ENCODE data around the gene MTREX. TPM values are rescaled to one million over a fixed set of nuclear protein-coding genes. Genes with fewer than 3 reads are reported as not detected.

The MTREX gene
- total and polyA plus RNA-seq, 10 of the 15 experiments (the other 5 are each of a cell fraction or from before 2014, with no cell fraction given) = 20.1 to 102 (median 49.0) TPM

DNA sequence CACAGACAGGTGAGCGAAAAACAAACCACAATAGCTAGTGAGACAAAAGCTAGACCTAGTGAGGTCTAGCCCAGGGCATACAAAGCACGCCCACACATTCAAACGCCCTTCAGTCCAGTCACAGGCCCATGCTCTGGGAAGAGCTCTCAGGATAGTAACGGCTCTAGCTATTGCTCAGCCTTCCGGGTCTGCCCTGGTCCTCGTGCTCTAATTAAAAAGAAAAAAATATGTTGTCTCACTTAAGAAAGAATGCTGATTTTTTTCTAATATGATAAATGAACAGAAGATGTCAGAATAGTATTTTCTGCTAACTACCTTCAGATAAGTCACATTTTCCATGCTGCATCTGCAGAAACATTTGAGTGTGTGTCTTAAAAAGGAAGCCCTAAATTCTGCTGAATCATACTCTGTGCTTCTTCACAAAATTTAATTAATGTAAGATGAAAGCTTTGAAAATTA lies 132.4 kb downstream of the MTREX start:
- ChIA-PET RAD21 (ENCODE audit: unreplicated experiment) (interaction anchor here (1.3 kb wide), 1 partner anchor 21 kb away, joined by 3 read pairs; no protein-coding TSS in a partner anchor), SMC1A (ENCODE audit: uncharacterized antibody, unreplicated experiment) (interaction anchor here (0.8 to 1.5 kb wide), 2 partner anchors 19 to 120 kb away, joined by 3 to 4 read pairs; no protein-coding TSS in a partner anchor), POLR2A (no interaction called here), CTCF (no interaction called here)
- WGBS (ENCODE audit: insufficient coverage, insufficient replicate concordance, low lambda C conversion rate, missing lambda C conversion rate) = 90% methylated on average over 6 of the region's 6 CpGs
- no peaks in the 10 kb centered on the region for H4K20me1 ChIP-seq (ENCODE audit: control insufficient read depth, insufficient read depth)
- no peaks in the 10 kb centered on the region; the same call in 2 of the 3 replicates for H3K9me3 ChIP-seq (replicated peaks; ENCODE audit: control insufficient read depth, insufficient read depth, low read length)
- no peak overlapping the region for H3K9ac ChIP-seq (ENCODE audit: control insufficient read depth, insufficient read depth, low read length)
- no peaks in the 10 kb centered on the region for H3K4me1 ChIP-seq (ENCODE audit: control insufficient read depth, insufficient read depth, low read length)
- intact Hi-C loops (cut with micrococcal nuclease; ENCODE audit: unreplicated experiment) (no loop called here), in situ Hi-C loops (cut with MboI) (no loop called here)
- FAIRE-seq (no peak), DNase-seq (ENCODE audit: low read depth, low spot score) (no peak), ATAC-seq (no peak)
- BruUV-seq (replicated peaks) = no TSS peak
- H3K4me2 ChIP-seq (ENCODE audit: control insufficient read depth, insufficient read depth) = no peak overlapping the region
- H3K79me2 ChIP-seq (ENCODE audit: control insufficient read depth, insufficient read depth, low read length) = no peaks in the 10 kb centered on the region
- H3K4me3 ChIP-seq = no peak overlapping the region
- H3K27ac ChIP-seq (ENCODE audit: control insufficient read depth, insufficient read depth) = no peak overlapping the region
- no peak overlapping the region for H2AFZ ChIP-seq (ENCODE audit: control insufficient read depth, low read depth, low read length)
- H3K27me3 ChIP-seq (replicated peaks in 1 of 2; ENCODE audit: control insufficient read depth in 2 of 2, insufficient read depth in 2 of 2, low read length in 1 of 2) = no peaks in the 10 kb centered on the region
- TF ChIP-seq NFIC (IDR thresholded peaks at IDR 0.05; ENCODE audit: low read depth, low read length) (no peak), CHD2 (IDR thresholded peaks at IDR 0.05; ENCODE audit: borderline replicate concordance, low read depth, low read length) (no peak), HDGF (IDR thresholded peaks at IDR 0.05) (no peak), IKZF2 (IDR thresholded peaks at IDR 0.05) (no peak), FOXK2 (IDR thresholded peaks at IDR 0.05) (no peak), FOS (IDR thresholded peaks at IDR 0.05; ENCODE audit: borderline replicate concordance, extremely low read depth, insufficient read length) (no peak), NR2C2 (IDR thresholded peaks at IDR 0.05; ENCODE audit: borderline replicate concordance, control insufficient read depth, insufficient read length, low read depth) (no peak), SUZ12 (IDR thresholded peaks at IDR 0.05; ENCODE audit: unreplicated experiment) (no peak), NR2F1 (conservative IDR thresholded peaks at IDR 0.05) (no peak), JUND (IDR thresholded peaks at IDR 0.05; ENCODE audit: low read depth, low read length) (no peak), ASH2L (IDR thresholded peaks at IDR 0.05; ENCODE audit: borderline replicate concordance, low read depth) (no peak), CBFB (IDR thresholded peaks at IDR 0.05; ENCODE audit: low read depth) (no peak), RAD21 (IDR thresholded peaks at IDR 0.05; ENCODE audit: insufficient read depth, low read depth, low read length) (no peak), MEF2A (IDR thresholded peaks at IDR 0.05; ENCODE audit: insufficient read depth, low read depth, low read length) (no peak), FOXM1 (IDR thresholded peaks at IDR 0.05; ENCODE audit: low read depth, low read length) (no peak), SIX5 (IDR thresholded peaks at IDR 0.05; ENCODE audit: low read depth, low read length, severe bottlenecking) (no peak)
- TF ChIP-seq, protein P1, sequence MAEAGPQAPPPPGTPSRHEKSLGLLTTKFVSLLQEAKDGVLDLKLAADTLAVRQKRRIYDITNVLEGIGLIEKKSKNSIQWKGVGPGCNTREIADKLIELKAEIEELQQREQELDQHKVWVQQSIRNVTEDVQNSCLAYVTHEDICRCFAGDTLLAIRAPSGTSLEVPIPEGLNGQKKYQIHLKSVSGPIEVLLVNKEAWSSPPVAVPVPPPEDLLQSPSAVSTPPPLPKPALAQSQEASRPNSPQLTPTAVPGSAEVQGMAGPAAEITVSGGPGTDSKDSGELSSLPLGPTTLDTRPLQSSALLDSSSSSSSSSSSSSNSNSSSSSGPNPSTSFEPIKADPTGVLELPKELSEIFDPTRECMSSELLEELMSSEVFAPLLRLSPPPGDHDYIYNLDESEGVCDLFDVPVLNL (IDR thresholded peaks at IDR 0.05; ENCODE audit: low read depth, low read length) = no peak
- TF ChIP-seq, protein P2, sequence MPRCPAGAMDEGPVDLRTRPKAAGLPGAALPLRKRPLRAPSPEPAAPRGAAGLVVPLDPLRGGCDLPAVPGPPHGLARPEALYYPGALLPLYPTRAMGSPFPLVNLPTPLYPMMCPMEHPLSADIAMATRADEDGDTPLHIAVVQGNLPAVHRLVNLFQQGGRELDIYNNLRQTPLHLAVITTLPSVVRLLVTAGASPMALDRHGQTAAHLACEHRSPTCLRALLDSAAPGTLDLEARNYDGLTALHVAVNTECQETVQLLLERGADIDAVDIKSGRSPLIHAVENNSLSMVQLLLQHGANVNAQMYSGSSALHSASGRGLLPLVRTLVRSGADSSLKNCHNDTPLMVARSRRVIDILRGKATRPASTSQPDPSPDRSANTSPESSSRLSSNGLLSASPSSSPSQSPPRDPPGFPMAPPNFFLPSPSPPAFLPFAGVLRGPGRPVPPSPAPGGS (IDR thresholded peaks at IDR 0.05; ENCODE audit: borderline replicate concordance, insufficient read depth, low read depth, low read length, poor library complexity, severe bottlenecking) = no peak
- TF ChIP-seq, protein P3, sequence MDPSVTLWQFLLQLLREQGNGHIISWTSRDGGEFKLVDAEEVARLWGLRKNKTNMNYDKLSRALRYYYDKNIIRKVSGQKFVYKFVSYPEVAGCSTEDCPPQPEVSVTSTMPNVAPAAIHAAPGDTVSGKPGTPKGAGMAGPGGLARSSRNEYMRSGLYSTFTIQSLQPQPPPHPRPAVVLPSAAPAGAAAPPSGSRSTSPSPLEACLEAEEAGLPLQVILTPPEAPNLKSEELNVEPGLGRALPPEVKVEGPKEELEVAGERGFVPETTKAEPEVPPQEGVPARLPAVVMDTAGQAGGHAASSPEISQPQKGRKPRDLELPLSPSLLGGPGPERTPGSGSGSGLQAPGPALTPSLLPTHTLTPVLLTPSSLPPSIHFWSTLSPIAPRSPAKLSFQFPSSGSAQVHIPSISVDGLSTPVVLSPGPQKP (IDR thresholded peaks at IDR 0.05; ENCODE audit: low read depth, low read length) = no peak
- H3K36me3 ChIP-seq (ENCODE audit: control insufficient read depth in 2 of 2, insufficient read depth in 2 of 2, low read length in 1 of 2) = peaks cover 0 to 4% of the 10 kb centered on the region in 2 experiments; a peak in 1 of 4 replicates
